A549 (cell line): ENCODE results near the gene TMEM179. TPM values are rescaled to one million over a fixed set of nuclear protein-coding genes. Genes with fewer than 3 reads are reported as not detected.

Experiments used
- ATAC-seq, 2 experiments: fragments of 200-7000 bp in 1 of 2; fragments of >200 bp in 1 of 2; cut with Nextera tagmentation in 1 of 2; cut with Tn5 transposase in 1 of 2; 3 replicates each; pipeline versions ENCODE4 v1.8.0 to v1.9.1; 2018 to 2020; ENCODE audit warnings: mild to moderate bottlenecking in 1 of 2, moderate library complexity in 1 of 2
- CTCF ChIA-PET: fragments of 300-600 bp; sonication (Branson Sonifier 250); formaldehyde crosslinking; extraction: SDS; loops from one replicate; lab custom pipeline; 2021; ENCODE audit warnings: antibody characterized with exemption, inconsistent platforms; lab: Yijun Ruan, JAX
- POLR2A ChIA-PET: fragments of 350-600 bp; formaldehyde crosslinking; extraction: SDS; loops from one replicate; lab custom pipeline; 2021; ENCODE audit warnings: antibody characterized with exemption, inconsistent platforms; lab: Yijun Ruan, JAX
- DNase-seq, 2 experiments: peaks; one replicate each; pipeline versions ENCODE4 v3.0.0 to v3.0.0-alpha.2; 2011 to 2016; ENCODE audit warnings: low read depth in 1 of 2, low spot score in 1 of 2
- FAIRE-seq: peaks from 2 replicates; lab custom pipeline; 2011; peaks lifted over from hg19 to GRCh38; lab: Jason Lieb, UNC
- H3K27ac ChIP-seq, 2 experiments: fragments of >200 bp; sonication (Bioruptor Twin); formaldehyde crosslinking; 3 replicates each; pipeline ENCODE4 v1.5.1; 2016 to 2017
- H3K4me1 ChIP-seq: fragments of >200 bp; sonication (Bioruptor Twin); formaldehyde crosslinking; 3 replicates; pipeline ENCODE4 v1.6.1; 2016
- H3K4me2 ChIP-seq: fragments of >200 bp; sonication (Bioruptor Twin); formaldehyde crosslinking; 3 replicates; pipeline ENCODE4 v1.6.1; 2016
- H3K4me3 ChIP-seq: fragments of >200 bp; sonication (Bioruptor Twin); formaldehyde crosslinking; 3 replicates; pipeline ENCODE4 v1.5.1; 2016
- H3K9me3 ChIP-seq: fragments of >200 bp; sonication (Bioruptor Twin); formaldehyde crosslinking; 3 replicates; pipeline ENCODE4 v1.6.1; 2016
- BCL3 ChIP-seq: fragments of >200 bp; sonication (Bioruptor Twin); formaldehyde crosslinking; IDR thresholded peaks from 3 replicates; pipeline ENCODE4 v1.6.1; 2016
- BHLHE40 ChIP-seq: IDR thresholded peaks from 2 replicates; pipeline ENCODE4 v1.6.1; 2012; ENCODE audit warnings: low read depth, low read length, inconsistent platforms
- CEBPB ChIP-seq, 2 experiments: fragments of >200 bp in 1 of 2; sonication (Bioruptor Twin) in 1 of 2; formaldehyde crosslinking in 1 of 2; IDR thresholded peaks; 2 replicates each; pipeline ENCODE4 v1.6.1; 2012 to 2016
- CHD2 ChIP-seq: fragments of 150-350 bp; IDR thresholded peaks from 2 replicates; pipeline ENCODE4 v1.6.1; 2014; ENCODE audit warnings: low read length; ENCODE audit not compliant: partially characterized antibody
- CTCF ChIP-seq: fragments of >200 bp; sonication (Bioruptor Twin); formaldehyde crosslinking; IDR thresholded peaks from 3 replicates; pipeline ENCODE4 v1.5.1; 2016
- EHMT2 ChIP-seq: fragments of 200-600 bp; sonication (generic); IDR thresholded peaks from 2 replicates; pipeline ENCODE4 v1.6.1; 2016; ENCODE audit warnings: antibody characterized with exemption, low read depth, mild to moderate bottlenecking, moderate library complexity
- ELK1 ChIP-seq: fragments of 150-350 bp; IDR thresholded peaks from 2 replicates; pipeline ENCODE4 v1.6.1; 2014; ENCODE audit warnings: low read depth, mild to moderate bottlenecking, low read length
- FOXS1 ChIP-seq: fragments of 250-450 bp; sonication (Bioruptor Pico); IDR thresholded peaks from 2 replicates; pipeline ENCODE4 v1.5.0; 2020; ENCODE audit warnings: mild to moderate bottlenecking, moderate library complexity
- HMGXB4 ChIP-seq: fragments of 250-450 bp; sonication (Bioruptor Pico); IDR thresholded peaks from 2 replicates; pipeline ENCODE4 v1.5.0; 2021; ENCODE audit warnings: mild to moderate bottlenecking, moderate library complexity, borderline replicate concordance
- HOXB13 ChIP-seq: fragments of 250-450 bp; sonication (Bioruptor Pico); IDR thresholded peaks from 2 replicates; pipeline ENCODE4 v1.5.0; 2020; ENCODE audit warnings: low read depth, mild to moderate bottlenecking, moderate library complexity
- JUN ChIP-seq, 2 experiments: fragments of >200 bp; sonication (Bioruptor Twin); formaldehyde crosslinking; IDR thresholded peaks; 2 replicates in 1 of 2; 3 replicates in 1 of 2; pipeline ENCODE4 v1.6.1; 2016 to 2017
- MYC ChIP-seq: IDR thresholded peaks from 2 replicates; pipeline ENCODE4 v1.6.1; 2012; ENCODE audit warnings: mild to moderate bottlenecking, inconsistent platforms, low read length, improper control_type of control experiment, borderline replicate concordance
- NFE2L2 ChIP-seq: fragments of 150-350 bp; conservative IDR thresholded peaks from 2 replicates; pipeline ENCODE4 v1.6.1; 2014; ENCODE audit warnings: low read length
- NPAS2 ChIP-seq: fragments of 250-450 bp; sonication (Bioruptor Pico); IDR thresholded peaks from 2 replicates; pipeline ENCODE4 v1.8.0; 2022; ENCODE audit warnings: mild to moderate bottlenecking, moderate library complexity, borderline replicate concordance
- PBX3 ChIP-seq: IDR thresholded peaks from 2 replicates; pipeline ENCODE4 v1.6.1; 2012
- RNF2 ChIP-seq: fragments of 200-600 bp; sonication (generic); IDR thresholded peaks from 2 replicates; pipeline ENCODE4 v1.6.1; 2016; ENCODE audit warnings: low read depth, mild to moderate bottlenecking, antibody characterized with exemption, moderate library complexity, borderline replicate concordance
- SMC3 ChIP-seq: fragments of >200 bp; sonication (Bioruptor Twin); formaldehyde crosslinking; IDR thresholded peaks from 3 replicates; pipeline ENCODE4 v1.6.1; 2018; ENCODE audit warnings: inconsistent platforms
- SREBF2 ChIP-seq: fragments of 450-650 bp; IDR thresholded peaks from 2 replicates; pipeline ENCODE4 v1.6.1; 2014; ENCODE audit warnings: mild to moderate bottlenecking, moderate library complexity
- TP53 ChIP-seq: fragments of 250-450 bp; sonication (Bioruptor Pico); IDR thresholded peaks from 2 replicates; pipeline ENCODE4 v1.5.0; 2021; ENCODE audit warnings: mild to moderate bottlenecking, moderate library complexity
- USF2 ChIP-seq: fragments of 450-650 bp; IDR thresholded peaks from 2 replicates; pipeline ENCODE4 v1.6.1; 2014; ENCODE audit warnings: antibody characterized with exemption
- ZNF302 ChIP-seq: fragments of 250-450 bp; sonication (Bioruptor Pico); IDR thresholded peaks from 2 replicates; pipeline ENCODE4 v1.9.0; 2021; ENCODE audit warnings: inconsistent platforms, mild to moderate bottlenecking, moderate library complexity
- WGBS: methylation state at CpG from one replicate; pipeline ENCODE4 v1.1.6; 2017; ENCODE audit errors: missing lambda C conversion rate; 5-methylcytosine and 5-hydroxymethylcytosine counted together
- polyA plus RNA-seq, 4 experiments: library from polyadenylated mRNA; depleted of rRNA in 3 of 4; stranded (reverse); fragments of >200 nt; fragmentation: RNase III in 1 of 4; extraction: RNeasy Plus Mini Kit Qiagen cat#74134 plus additional on column Dnase treatment in 1 of 4; gene quantifications; 2 replicates in 3 of 4; 3 replicates in 1 of 4; pipeline ENCODE4 v1.2.3, GENCODE V29; 2011 to 2017

The TMEM179 gene
- polyA plus RNA-seq, 2 of the 4 experiments (the other 2 are of a cell fraction), result 0.63 TPM; not detected in 1

- Histone ChIP-seq H3K27ac (peak overlapping the region in 1 of 2 experiments; percentile 13; a peak in 1 of 6 replicates), H3K4me3 (no peak overlapping the region), H3K4me2 (peak overlapping the region; percentile 8; the same call in 1 of the 3 replicates), H3K9me3 (no peaks in the 10 kb centered on the region), H3K4me1 (peaks cover 4% of the 10 kb centered on the region; the same call in 1 of the 3 replicates)
- 55% methylated on average over 14 of the region's 16 CpGs for WGBS
- TF ChIP-seq RNF2 (no peak), ELK1 (no peak), CHD2 (no peak)
- peak in 1 of 2 experiments; percentile 39 for DNase-seq
- ATAC-seq, result peak; percentile 49 to 85
- no peak for FAIRE-seq
- CTCF ChIA-PET, result interaction anchor here (1.0 to 8.7 kb wide), 8 partner anchors 8 to 499 kb away, joined by 3 to 71 read pairs (median 4); no protein-coding TSS in a partner anchor
- POLR2A ChIA-PET, result no interaction called here
Observed at GRCh38 chr14:104576232-104576969, 28.2 kb downstream of the TMEM179 start.

GRCh38 chr14:104574978-104575583 lies 29.5 kb downstream of the TMEM179 start:
- no peak overlapping the region for H3K4me3 ChIP-seq
- ATAC-seq (no peak), DNase-seq (no peak), FAIRE-seq (no peak)
- ChIA-PET CTCF (interaction anchor here (0.7 to 8.7 kb wide), 7 partner anchors 10 to 497 kb away, joined by 3 to 71 read pairs (median 3); no protein-coding TSS in a partner anchor), POLR2A (no interaction called here)
- no peak overlapping the region for H3K4me2 ChIP-seq
- WGBS, result 74% methylated on average over 26 of the region's 31 CpGs
- H3K4me1 ChIP-seq, result peaks cover 4% of the 10 kb centered on the region; the same call in 1 of the 3 replicates
- TF ChIP-seq TP53 (CRISPR knock-in tag), result no peak
- no peak for TF ChIP-seq MYC
- no peak for TF ChIP-seq BHLHE40
- no peak for TF ChIP-seq CEBPB (IDR thresholded peaks at IDR 0.05)
- no peak for TF ChIP-seq SREBF2
- no peak for TF ChIP-seq NPAS2
- TF ChIP-seq EHMT2, result no peak
- no peak for TF ChIP-seq ELK1
- no peak for TF ChIP-seq FOXS1 (CRISPR knock-in tag)
- TF ChIP-seq PBX3, result no peak
- no peak for TF ChIP-seq ZNF302
- TF ChIP-seq SMC3, result no peak
- no peaks in the 10 kb centered on the region for H3K9me3 ChIP-seq
- no peak overlapping the region for H3K27ac ChIP-seq

GRCh38 chr14:104574536-104574935 lies 30.0 kb downstream of the TMEM179 start:
- no peak for FAIRE-seq
- H3K4me2 ChIP-seq, result no peak overlapping the region
- H3K9me3 ChIP-seq, result no peaks in the 10 kb centered on the region
- CTCF ChIA-PET, result interaction anchor here (1.2 to 2.9 kb wide), 4 partner anchors 10 to 770 kb away, joined by 3 to 26 read pairs (median 3); no protein-coding TSS in a partner anchor
- peaks cover 4% of the 10 kb centered on the region; the same call in 1 of the 3 replicates for H3K4me1 ChIP-seq
- ATAC-seq, result no peak
- no peak overlapping the region for H3K4me3 ChIP-seq
- 61% methylated on average over 14 of the region's 14 CpGs for WGBS
- no peak for DNase-seq
- no peak overlapping the region for H3K27ac ChIP-seq
- POLR2A ChIA-PET, result no interaction called here
- no peak for TF ChIP-seq CTCF
- no peak for TF ChIP-seq HMGXB4 (CRISPR knock-in tag)
- no peak for TF ChIP-seq NFE2L2
- TF ChIP-seq USF2, result no peak
- no peak for TF ChIP-seq SMC3
- TF ChIP-seq HOXB13 (CRISPR knock-in tag), result no peak
- no peak for TF ChIP-seq JUN (IDR thresholded peaks at IDR 0.05)
- TF ChIP-seq CEBPB (IDR thresholded peaks at IDR 0.05), result no peak
- no peak for TF ChIP-seq BCL3
